K562 (cell line): ENCODE measurements around the gene RIMBP3C. TPM values are rescaled to one million over a fixed set of nuclear protein-coding genes. Genes with fewer than 3 reads are reported as not detected.

Experiments used
- CXXC5 ChIP-seq: fragments of 250-450 bp; sonication (Bioruptor Pico); IDR thresholded peaks from 2 replicates; pipeline ENCODE4 v1.8.0; 2022; ENCODE audit warnings: inconsistent platforms, mild to moderate bottlenecking, moderate library complexity
- E2F4 ChIP-seq: sonication (generic); formaldehyde crosslinking; IDR thresholded peaks from 2 replicates; pipeline ENCODE4 v1.8.0; 2022; ENCODE audit warnings: mild to moderate bottlenecking, low read depth, missing genetic modification reagents
- ETS2 ChIP-seq: IDR thresholded peaks from 2 replicates; pipeline ENCODE4 v1.6.1; 2016; ENCODE audit warnings: borderline replicate concordance, missing genetic modification characterization, mild to moderate bottlenecking, moderate library complexity, missing compliant biosample characterization; ENCODE audit not compliant: poor library complexity, severe bottlenecking
- ETV6 ChIP-seq, 3 experiments: fragments of 150-350 bp in 1 of 3; sonication (generic) in 1 of 3; formaldehyde crosslinking in 1 of 3; IDR thresholded peaks; 2 replicates each; pipeline versions ENCODE4 v1.6.1 to v1.8.0; 2014 to 2022; ENCODE audit warnings: borderline replicate concordance in 2 of 3, low read depth in 2 of 3, antibody characterized with exemption in 1 of 3, low read length in 1 of 3, mild to moderate bottlenecking in 1 of 3, missing genetic modification reagents in 1 of 3
- HBP1 ChIP-seq: fragments of 450-650 bp; formaldehyde crosslinking; IDR thresholded peaks from 2 replicates; pipeline ENCODE4 v1.4.0; 2022; ENCODE audit warnings: missing genetic modification characterization
- KLF6 ChIP-seq: fragments of 250-450 bp; sonication (Bioruptor Pico); IDR thresholded peaks from 2 replicates; pipeline ENCODE4 v1.4.0; 2020; ENCODE audit warnings: mild to moderate bottlenecking, moderate library complexity, borderline replicate concordance
- NR4A1 ChIP-seq, 2 experiments: fragments of 250-450 bp in 1 of 2; fragments of 450-650 bp in 1 of 2; sonication (Bioruptor Pico) in 1 of 2; IDR thresholded peaks; 2 replicates each; pipeline versions ENCODE4 v1.4.0 to v1.6.1; 2016 to 2020; ENCODE audit warnings: mild to moderate bottlenecking in 2 of 2, missing compliant biosample characterization in 1 of 2, missing genetic modification characterization in 1 of 2, moderate library complexity in 1 of 2
- THRB ChIP-seq: fragments of 450-650 bp; formaldehyde crosslinking; conservative IDR thresholded peaks from 2 replicates; pipeline ENCODE4 v1.4.0; 2022; ENCODE audit warnings: mild to moderate bottlenecking, missing genetic modification characterization
- ZC3H11A ChIP-seq: IDR thresholded peaks from 2 replicates; pipeline ENCODE4 v1.6.1; 2012; ENCODE audit warnings: low read depth, low read length, improper control_type of control experiment
- ZKSCAN3 ChIP-seq: fragments of 250-450 bp; sonication (Bioruptor Pico); IDR thresholded peaks from 2 replicates; pipeline ENCODE4 v1.4.0; 2020
- ZNF175 ChIP-seq: fragments of 200-800 bp; sonication (Bioruptor generic); IDR thresholded peaks from 2 replicates; pipeline ENCODE4 v1.6.1; 2016; ENCODE audit warnings: low read depth, mild to moderate bottlenecking, missing genetic modification characterization, missing compliant biosample characterization
- ZNF184 ChIP-seq: sonication (generic); formaldehyde crosslinking; IDR thresholded peaks from 2 replicates; pipeline ENCODE4 v1.5.0; 2020; ENCODE audit warnings: missing genetic modification reagents
- ZNF75A ChIP-seq: fragments of 450-650 bp; formaldehyde crosslinking; IDR thresholded peaks from 2 replicates; pipeline ENCODE4 v1.4.0; 2020; ENCODE audit warnings: mild to moderate bottlenecking
- polyA plus RNA-seq, 8 experiments: library from polyadenylated mRNA; depleted of rRNA in 4 of 8; stranded (reverse) in 5 of 8; unstranded in 3 of 8; fragments of >200 nt; fragmentation: Nextera tagmentation in 2 of 8; fragmentation: Illumina TruSeq in 1 of 8; extraction: Ambion mirVana in 2 of 8; extraction: Trizol in 1 of 8; gene quantifications; 2 replicates each; pipeline versions ENCODE4 v1.2.1 to v1.2.3, GENCODE V29; 2011 to 2014; ENCODE audit warnings: inconsistent platforms in 1 of 8, missing spikeins in 1 of 8
- total RNA-seq, 7 experiments: library from RNA; depleted of rRNA in 6 of 7; stranded (reverse); fragments of >200 nt in 6 of 7; fragmentation: Illumina TruSeq in 2 of 7; extraction: Trizol in 2 of 7; gene quantifications; 2 replicates each; pipeline versions ENCODE4 v1.2.1 to v1.2.3, GENCODE V29; 2011 to 2021; ENCODE audit warnings: low replicate concordance in 1 of 7
- TF ChIP-seq, protein P1 (sequence below): sonication (generic); formaldehyde crosslinking; IDR thresholded peaks from 2 replicates; pipeline ENCODE4 v1.8.0; 2022; ENCODE audit warnings: mild to moderate bottlenecking, missing genetic modification reagents
- TF ChIP-seq, protein P2 (sequence below): sonication (generic); formaldehyde crosslinking; IDR thresholded peaks from 2 replicates; pipeline ENCODE4 v1.8.1; 2023; ENCODE audit warnings: mild to moderate bottlenecking, missing genetic modification reagents

Gene RIMBP3C
- total and polyA plus RNA-seq, 9 of the 15 experiments (the other 6 are each of a cell fraction or from before 2014, with no cell fraction given) = 0.09 to 0.98 (median 0.17) TPM; not detected in 2

- TF ChIP-seq HBP1 (CRISPR knock-in tag) (peak; percentile 82; the same call in 1 of the 2 replicates), ZKSCAN3 (CRISPR knock-in tag) (no peak), NR4A1 (CRISPR knock-in tag; IDR thresholded peaks at IDR 0.05) (peak; percentile 78), NR4A1 (tag; IDR thresholded peaks at IDR 0.05) (no peak), THRB (CRISPR knock-in tag) (peak; percentile 92; the same call in 1 of the 2 replicates), E2F4 (CRISPR knock-in tag) (peak; percentile 90), ZNF184 (CRISPR knock-in tag) (no peak), ETS2 (no peak), CXXC5 (CRISPR knock-in tag) (peak; percentile 96), KLF6 (CRISPR knock-in tag) (peak; percentile 95), ZNF75A (peak; percentile 82; the same call in 1 of the 2 replicates), ETV6 (IDR thresholded peaks at IDR 0.05; ENCODE audit: borderline replicate concordance in 1 of 2, low read depth in 2 of 2, low read length in 1 of 2) (no peak), ETV6 (CRISPR knock-in tag; IDR thresholded peaks at IDR 0.05; ENCODE audit: borderline replicate concordance) (peak; percentile 14; the same call in 1 of the 2 replicates), ZNF175 (CRISPR knock-in tag) (no peak), ZC3H11A (peak; percentile 89)
- TF ChIP-seq, protein P1, sequence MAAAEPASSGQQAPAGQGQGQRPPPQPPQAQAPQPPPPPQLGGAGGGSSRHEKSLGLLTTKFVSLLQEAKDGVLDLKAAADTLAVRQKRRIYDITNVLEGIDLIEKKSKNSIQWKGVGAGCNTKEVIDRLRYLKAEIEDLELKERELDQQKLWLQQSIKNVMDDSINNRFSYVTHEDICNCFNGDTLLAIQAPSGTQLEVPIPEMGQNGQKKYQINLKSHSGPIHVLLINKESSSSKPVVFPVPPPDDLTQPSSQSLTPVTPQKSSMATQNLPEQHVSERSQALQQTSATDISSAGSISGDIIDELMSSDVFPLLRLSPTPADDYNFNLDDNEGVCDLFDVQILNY (CRISPR knock-in tag) = peak; percentile 98
- TF ChIP-seq, protein P2, sequence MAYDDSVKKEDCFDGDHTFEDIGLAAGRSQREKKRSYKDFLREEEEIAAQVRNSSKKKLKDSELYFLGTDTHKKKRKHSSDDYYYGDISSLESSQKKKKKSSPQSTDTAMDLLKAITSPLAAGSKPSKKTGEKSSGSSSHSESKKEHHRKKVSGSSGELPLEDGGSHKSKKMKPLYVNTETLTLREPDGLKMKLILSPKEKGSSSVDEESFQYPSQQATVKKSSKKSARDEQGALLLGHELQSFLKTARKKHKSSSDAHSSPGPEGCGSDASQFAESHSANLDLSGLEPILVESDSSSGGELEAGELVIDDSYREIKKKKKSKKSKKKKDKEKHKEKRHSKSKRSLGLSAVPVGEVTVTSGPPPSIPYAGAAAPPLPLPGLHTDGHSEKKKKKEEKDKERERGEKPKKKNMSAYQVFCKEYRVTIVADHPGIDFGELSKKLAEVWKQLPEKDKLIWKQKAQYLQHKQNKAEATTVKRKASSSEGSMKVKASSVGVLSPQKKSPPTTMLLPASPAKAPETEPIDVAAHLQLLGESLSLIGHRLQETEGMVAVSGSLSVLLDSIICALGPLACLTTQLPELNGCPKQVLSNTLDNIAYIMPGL (CRISPR knock-in tag) = peak; percentile 100
Measured at GRCh38 chr22:21567456-21568346, 16.4 kb upstream of the RIMBP3C start, which contains the start of gene UBE2L3 (continued).
